ENCODE results near the gene SELENON.
"Not testable (repeated sequence)": the region's sequence is repeated elsewhere in the genome, so short reads cannot be mapped to it uniquely, and the experiment has no call there.

Gene SELENON

DNA sequence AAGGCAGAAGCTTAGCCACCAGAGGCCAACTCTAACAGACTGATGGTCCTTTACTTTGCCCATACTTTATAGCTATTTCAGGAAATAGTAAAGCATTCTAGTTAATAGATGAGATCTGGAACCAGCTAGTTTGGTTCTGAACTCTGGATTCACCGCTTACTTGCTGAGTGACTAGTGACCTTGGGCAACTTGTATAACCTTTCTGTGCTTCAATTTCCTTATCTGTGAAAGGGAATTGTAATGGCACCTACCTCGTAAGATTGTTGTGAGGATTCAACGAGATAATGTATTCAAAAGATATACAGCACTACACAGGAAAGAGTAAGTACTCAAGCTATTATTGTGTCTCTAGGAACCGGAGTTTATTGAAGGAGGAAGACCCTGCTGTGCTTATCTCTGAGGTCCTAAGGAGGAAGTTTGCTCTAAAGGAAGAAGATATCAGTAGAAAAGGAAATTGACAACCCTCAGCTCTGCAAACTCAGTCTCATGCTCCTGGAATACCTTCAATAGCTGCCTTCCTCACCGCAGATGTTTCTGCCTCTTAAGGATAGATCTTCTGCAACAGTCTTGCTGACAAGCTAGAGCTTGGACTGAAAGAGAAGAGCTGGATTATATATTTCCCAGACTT is 31.7 kb downstream of the SELENON start:
- no peak for DNase-seq (ENCODE audit: low spot score)

- no peak for DNase-seq (ENCODE audit: low spot score)
Observed at GRCh38 chr1:25832336-25833037, 32.5 kb downstream of the SELENON start.

- no peak for DNase-seq (ENCODE audit: low spot score)
Observed at GRCh38 chr1:25833158-25833557, 33.2 kb downstream of the SELENON start.

GRCh38 chr1:25834894-25835293 is 34.9 kb downstream of the SELENON start:
- no peak for DNase-seq (ENCODE audit: low spot score)

DNA sequence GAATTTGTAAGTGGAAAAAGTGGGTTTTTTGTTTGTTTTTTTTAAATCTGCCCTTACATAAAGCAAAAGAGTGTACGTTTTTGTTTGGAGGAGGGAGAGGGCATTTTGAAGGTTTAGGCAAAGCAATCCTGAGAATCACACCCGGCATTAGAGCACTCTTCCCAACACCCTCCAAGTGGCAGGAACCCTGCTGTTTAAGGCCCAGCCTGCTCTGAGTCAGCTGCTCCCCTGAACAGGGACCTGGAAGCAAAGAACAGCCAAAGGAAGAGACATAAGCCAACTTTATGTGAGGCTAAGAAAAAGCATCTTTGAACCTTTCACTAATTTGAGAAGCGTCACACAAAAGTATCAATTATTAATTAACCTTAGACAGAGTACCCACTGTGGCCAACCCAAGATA is 36.7 kb downstream of the SELENON start:
- DNase-seq (ENCODE audit: low spot score): no peak

DNA sequence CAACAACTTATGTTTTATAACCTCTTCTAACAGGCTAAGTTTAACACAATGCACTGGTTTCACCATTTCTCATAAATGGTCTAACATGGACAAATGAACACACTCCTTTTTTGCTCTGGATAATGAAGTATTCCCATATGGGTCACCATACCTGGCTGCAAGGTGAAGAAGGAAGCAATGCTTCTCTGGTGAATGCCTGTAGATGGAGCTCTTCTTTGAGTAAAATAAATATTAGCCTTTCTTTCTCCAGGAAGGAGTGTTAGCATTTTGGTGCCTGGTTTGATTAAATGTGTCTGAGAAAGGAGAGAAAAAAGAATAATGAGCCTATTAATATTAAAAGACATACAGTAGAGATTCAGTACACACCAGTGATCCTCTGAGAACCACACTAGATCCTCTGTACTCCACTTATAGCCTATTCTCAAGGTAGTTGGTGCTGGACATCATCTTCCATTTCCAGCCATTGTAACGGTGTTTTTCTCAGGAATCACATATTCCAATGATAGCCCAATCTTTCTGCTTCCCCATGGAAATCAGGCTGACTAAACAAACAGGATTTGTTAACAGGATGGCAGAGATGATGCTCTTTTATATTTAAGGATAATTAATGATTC is 37.4 kb downstream of the SELENON start:
- no peak for DNase-seq (ENCODE audit: low spot score)

GRCh38 chr1:25839808-25840207 is 39.8 kb downstream of the SELENON start:
- DNase-seq (ENCODE audit: low spot score): not testable (repeated sequence)

DNA sequence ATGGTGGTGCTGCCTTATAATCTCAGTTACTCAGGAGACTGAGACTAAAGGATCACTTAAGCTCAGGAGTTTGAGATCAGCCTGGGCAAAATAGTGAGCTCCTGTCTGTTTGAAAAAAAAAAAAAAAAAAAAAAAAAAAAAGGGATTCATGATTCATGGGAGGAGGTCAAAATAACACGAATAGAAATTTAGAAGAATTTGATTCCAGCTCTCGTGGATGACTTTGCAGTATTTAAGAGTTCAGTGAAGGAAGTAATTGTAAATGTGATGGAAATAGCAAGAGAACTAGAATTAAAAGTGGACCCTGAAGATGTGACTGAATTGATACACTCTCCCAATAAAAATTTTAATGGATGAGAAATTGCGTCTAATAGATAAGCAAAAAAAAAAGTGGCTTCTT is 43.5 kb downstream of the SELENON start:
- no peak for DNase-seq (ENCODE audit: low spot score)

DNA sequence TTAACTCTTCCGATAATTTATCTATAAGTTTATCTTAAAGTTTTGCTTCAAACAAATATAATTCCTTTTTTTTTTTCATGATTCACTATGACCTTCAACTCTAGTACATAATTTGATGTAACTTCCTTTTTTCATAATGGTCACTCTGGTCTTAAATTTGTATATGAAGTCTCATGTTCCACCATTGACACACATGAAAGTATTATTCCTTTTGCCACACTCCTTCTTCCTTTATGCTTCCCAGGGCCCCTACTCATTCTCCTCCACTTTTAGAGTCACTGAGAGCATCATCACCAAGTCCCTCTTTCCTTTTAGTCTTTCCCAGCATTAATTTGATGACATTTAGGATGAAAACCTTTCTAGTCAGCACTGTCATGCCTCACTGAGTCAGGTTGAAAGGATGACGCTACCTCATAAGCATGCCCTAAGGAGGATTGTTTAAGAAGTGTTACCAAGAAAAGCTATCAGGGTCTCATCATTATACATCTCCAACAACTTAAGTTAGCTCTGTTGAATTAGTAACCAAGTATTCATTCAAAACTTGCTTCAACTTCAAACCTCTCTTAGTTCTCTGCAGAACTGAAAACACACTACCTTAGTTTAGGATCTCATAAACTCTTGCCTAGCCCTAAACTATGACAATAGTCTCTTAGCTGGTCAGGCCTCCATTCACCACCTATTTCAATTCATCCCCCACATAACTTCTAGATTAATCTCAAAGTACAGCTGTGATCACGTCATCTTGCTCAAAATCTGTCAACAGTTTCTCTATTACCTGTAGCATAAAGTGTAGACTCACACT is 44.7 kb downstream of the SELENON start:
- no peak for DNase-seq (ENCODE audit: low spot score)

GRCh38 chr1:25845664-25846063 is 45.7 kb downstream of the SELENON start:
- DNase-seq (ENCODE audit: low spot score): no peak

- DNase-seq (ENCODE audit: low spot score): no peak
Observed at GRCh38 chr1:25847929-25848328, 47.9 kb downstream of the SELENON start.

DNA sequence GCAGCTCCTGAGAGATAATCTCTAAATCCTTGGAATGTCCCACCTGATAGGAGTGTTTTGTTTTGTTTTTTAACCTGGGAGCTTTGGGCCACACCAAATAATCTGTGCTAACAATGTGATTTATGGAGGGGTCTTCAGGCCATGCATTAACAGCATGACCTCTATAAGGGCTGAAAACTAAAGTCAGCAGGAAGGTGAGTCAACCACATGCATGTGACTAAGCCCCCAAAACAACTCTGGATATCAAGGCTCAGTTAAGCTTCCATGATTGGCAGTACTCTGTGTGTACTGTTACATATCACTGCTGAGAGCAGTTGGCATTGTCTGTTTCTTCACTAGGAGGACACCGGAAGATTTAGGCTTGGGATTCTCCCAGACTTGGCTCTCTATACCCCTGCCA is 48.5 kb downstream of the SELENON start:
- DNase-seq (ENCODE audit: low spot score): no peak

DNA sequence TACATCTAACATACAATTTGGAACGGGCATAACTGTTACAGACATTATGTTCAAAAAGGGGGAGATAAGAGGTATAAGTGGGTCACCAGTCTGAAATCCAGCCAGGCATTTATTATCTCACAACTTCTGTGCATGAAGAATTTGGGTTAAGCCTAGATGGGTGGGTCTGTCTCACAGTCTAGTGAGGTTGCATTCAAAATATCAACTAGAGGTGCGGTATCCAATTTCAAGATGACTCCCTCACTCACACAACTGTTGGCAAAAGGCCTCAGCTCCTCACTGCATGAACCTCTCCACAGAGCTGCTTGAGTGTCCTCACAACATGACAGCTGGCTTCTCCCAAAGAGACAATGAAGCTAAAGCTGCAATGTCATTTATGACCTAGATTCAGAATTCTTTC is 54.6 kb downstream of the SELENON start:
- no peak for DNase-seq (ENCODE audit: low spot score)

DNA sequence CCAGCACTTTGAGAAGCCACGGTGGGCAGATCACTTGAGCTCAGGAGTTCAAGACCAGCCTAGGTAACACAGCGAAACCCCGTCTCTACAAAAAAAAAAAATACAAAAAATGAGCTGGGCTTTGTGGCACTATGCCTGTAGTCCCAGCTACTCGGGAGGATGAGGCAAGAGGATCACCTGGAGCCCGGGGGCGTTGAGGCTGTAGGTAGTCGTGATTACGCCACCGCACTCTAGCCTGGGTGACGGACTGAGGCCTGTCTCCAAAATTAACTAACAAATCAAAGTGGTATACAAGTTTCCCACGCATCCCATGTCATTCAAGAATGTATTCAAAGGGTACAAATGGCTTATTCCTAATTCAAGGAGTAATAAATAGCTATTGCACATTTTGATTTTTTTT is 56.9 kb downstream of the SELENON start:
- DNase-seq (ENCODE audit: low spot score): no peak

DNA sequence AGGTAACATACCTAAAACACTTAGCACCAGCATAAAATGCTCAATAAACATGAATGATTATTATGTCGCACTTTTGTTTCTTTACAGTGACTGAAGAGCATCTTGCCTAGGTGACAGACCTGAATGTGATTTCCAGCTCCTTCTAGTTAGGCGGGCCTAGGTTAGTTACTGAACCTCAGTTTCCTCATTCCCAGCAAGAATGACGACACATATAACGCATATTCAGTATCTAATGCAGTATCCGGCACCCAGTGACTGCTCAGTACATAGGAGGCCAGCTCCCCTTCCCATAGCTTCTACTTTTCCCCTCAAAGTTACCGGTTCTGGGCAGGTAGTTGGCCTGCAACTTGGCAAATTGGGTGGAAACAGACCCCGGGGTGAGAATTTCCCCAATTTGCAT is 58.5 kb downstream of the SELENON start:
- DNase-seq (ENCODE audit: low spot score): no peak

DNA sequence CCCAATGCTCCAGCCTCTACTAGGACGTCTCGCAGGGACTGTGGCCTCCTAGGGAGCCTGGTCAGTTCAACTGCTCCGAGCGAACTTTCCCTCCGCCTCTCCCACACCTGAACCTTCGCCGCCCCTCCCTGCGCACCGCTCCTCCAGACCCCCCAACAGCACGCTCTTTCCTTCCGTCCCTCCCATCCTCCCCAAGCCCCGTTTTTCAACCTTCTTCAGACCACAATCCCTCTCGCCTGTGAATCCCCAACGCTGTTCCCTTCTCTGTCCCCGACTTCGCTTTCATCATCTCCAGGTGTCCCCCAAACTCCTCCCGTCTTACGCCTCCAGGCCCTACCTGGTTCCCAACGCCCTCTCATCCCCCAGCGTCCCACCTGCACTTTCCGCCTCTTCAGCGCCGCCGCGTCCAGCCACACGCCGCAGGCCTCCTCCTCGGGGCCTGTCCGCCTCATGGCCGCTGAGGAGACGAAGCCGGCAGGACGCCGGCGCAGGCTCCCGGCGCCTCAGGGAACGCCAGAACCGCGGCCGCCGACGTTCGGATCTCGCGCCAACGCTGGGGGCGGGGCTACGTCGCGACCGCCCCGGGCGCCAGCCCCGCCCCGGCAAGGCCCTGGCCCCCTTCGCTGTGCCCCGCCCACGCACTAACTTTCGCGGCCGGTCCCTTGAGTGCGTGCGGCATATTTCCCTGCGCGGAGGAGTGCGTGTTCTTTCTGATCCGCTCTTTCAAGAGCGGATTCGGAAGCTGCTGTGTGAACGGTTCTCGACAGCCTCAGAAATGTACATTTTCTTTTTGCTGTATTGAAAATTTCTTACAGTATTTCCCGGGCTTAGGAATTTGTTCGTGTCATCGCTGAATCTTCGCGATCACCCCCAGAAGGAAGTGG is 59.2 kb downstream of the SELENON start, which contains the start of gene AUNIP:
TSS of gene AUNIP (minus strand) at position 552 of the 884 bp plus-strand sequence. CDS start at position 452, 100 bp downstream.
- peak; percentile 63 for DNase-seq (ENCODE audit: low spot score)

DNA sequence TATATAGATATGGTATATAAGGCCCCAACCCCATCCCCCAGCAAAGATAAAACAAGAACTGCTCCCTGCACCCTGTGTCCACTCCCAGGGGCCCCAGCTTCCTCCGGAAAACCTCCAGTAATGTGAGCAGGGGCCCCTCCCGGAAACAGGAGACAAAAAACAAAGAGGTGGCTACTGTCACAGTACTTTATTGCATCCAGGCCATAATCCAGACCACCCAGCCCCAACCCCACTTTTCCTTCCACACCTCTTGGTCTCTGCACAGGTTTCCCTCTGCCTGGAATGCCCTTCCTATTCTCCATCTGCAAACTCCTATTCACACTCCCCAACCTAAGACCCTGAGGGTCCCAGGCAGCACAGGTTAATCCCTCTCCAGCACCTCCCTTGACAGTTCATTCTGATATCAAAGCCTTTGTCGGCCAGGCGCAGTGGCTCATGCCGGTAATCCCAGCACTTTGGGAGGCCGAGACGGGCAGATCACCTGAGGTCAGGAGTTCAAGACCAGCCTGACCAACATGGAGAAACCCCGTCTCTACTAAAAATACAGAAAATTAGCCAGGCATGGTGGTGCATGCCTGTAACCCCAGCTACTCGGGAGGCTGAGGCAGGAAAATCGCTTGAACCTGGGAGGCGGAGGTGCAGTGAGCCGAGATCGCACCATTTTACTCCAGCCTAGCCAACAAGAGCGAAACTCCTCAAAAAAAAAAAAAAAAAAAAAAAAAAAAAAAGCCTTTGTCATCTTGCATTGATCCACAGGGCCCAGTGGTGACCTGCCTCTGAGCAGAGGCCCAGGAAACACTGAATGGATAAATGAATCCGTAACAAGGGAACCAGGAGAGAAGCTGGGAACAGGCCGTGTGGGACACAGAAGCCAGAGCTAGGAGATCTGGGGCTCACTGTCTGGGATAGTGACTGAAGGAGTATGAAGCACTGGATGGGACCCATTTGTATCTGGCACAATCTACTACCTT is 61.6 kb downstream of the SELENON start:
- DNase-seq (ENCODE audit: low spot score): peak; percentile 37

DNA sequence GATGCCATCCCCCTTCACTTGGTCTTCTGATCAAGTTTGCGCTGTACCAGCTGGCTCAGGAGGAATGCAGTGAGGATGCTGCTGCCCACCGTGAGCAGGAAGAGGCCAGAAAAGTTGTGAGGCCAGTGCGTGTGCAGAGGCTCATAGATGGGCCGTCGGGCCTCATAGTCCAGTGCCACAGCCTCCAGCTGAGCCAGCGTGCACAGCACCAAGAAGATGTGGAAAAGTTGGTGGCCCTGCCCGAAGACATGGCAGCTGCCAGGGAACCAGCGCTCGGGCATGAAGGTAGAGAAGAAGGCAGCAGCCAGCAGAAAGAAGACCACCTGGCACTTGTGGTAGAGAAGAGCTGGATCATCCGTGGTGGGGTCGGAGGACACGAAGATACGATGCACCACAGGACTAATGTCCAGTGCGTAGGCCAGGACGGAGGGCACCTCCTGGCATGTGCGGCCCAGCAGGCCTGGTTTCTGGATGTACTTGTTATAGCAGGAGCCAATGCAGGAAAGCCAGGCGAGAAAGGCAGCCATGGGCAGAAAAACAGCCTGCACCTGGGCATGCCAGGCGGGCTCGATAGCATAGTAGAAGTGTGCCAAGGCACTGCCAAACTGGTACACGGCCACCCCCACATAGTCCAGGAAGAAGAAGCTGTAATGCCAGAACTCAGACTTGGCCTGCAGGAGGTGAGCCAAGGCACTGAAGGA is 62.9 kb downstream of the SELENON start:
- DNase-seq (ENCODE audit: low spot score): no peak

- no peak for DNase-seq (ENCODE audit: low spot score)
Observed at GRCh38 chr1:25863486-25864262, 63.7 kb downstream of the SELENON start.

Measured in pons (tissue), 1 donor.